HepG2 (cell line): ENCODE results near the gene CENPP. TPM values are rescaled to one million over a fixed set of nuclear protein-coding genes. Genes with fewer than 3 reads are reported as not detected.

ENCODE experiments used
- GPN1 ChIP-seq: sonication (generic); formaldehyde crosslinking; IDR thresholded peaks from 2 replicates; pipeline ENCODE4 v1.5.1; 2020; ENCODE audit warnings: missing genetic modification reagents, borderline replicate concordance
- HIVEP1 ChIP-seq: sonication (generic); formaldehyde crosslinking; IDR thresholded peaks from 2 replicates; pipeline ENCODE4 v1.4.0; 2020; ENCODE audit warnings: mild to moderate bottlenecking, missing genetic modification reagents
- HNRNPH1 ChIP-seq: fragments of 200-400 bp; formaldehyde crosslinking; optimal IDR thresholded peaks from 2 replicates; pipeline ENCODE3; 2017; ENCODE audit warnings: mild to moderate bottlenecking, low read depth, low read length
- MED13 ChIP-seq: sonication (generic); formaldehyde crosslinking; IDR thresholded peaks from 2 replicates; pipeline ENCODE4 v1.5.0; 2020; ENCODE audit warnings: missing genetic modification reagents
- NCOA2 ChIP-seq: sonication (generic); formaldehyde crosslinking; IDR thresholded peaks from 2 replicates; pipeline ENCODE4 v1.8.0; 2022; ENCODE audit warnings: inconsistent platforms
- NFRKB ChIP-seq: fragments of 450-650 bp; IDR thresholded peaks from 2 replicates; pipeline ENCODE4 v1.6.1; 2017
- PHF5A ChIP-seq: IDR thresholded peaks from one replicate; pipeline ENCODE4 v1.6.1; 2018; ENCODE audit warnings: low read depth, missing genetic modification reagents; ENCODE audit not compliant: unreplicated experiment
- TEAD2 ChIP-seq: sonication (generic); formaldehyde crosslinking; IDR thresholded peaks from 2 replicates; pipeline ENCODE4 v1.9.0; 2021; ENCODE audit warnings: missing genetic modification reagents
- ZBTB20 ChIP-seq: sonication (generic); formaldehyde crosslinking; IDR thresholded peaks from 2 replicates; pipeline ENCODE4 v1.8.1; 2023; ENCODE audit warnings: missing genetic modification reagents, low read depth, mild to moderate bottlenecking, borderline replicate concordance
- ZBTB3 ChIP-seq: sonication (generic); formaldehyde crosslinking; IDR thresholded peaks from 2 replicates; pipeline ENCODE4 v1.4.0; 2020; ENCODE audit warnings: low read depth, mild to moderate bottlenecking, moderate library complexity, missing genetic modification reagents, borderline replicate concordance
- ZFYVE20 ChIP-seq: sonication (generic); formaldehyde crosslinking; IDR thresholded peaks from 2 replicates; pipeline ENCODE4 v1.8.0; 2023; ENCODE audit warnings: low read depth, mild to moderate bottlenecking, moderate library complexity, missing genetic modification reagents, borderline replicate concordance
- ZNF234 ChIP-seq: sonication (generic); formaldehyde crosslinking; conservative IDR thresholded peaks from 2 replicates; pipeline ENCODE4 v1.5.1; 2020; ENCODE audit warnings: mild to moderate bottlenecking, missing genetic modification reagents
- ZNF430 ChIP-seq: sonication (generic); formaldehyde crosslinking; IDR thresholded peaks from 2 replicates; pipeline ENCODE4 v1.9.0; 2021; ENCODE audit warnings: mild to moderate bottlenecking, missing genetic modification reagents
- ZNF552 ChIP-seq: sonication (generic); formaldehyde crosslinking; IDR thresholded peaks from 2 replicates; pipeline ENCODE4 v1.9.0; 2022; ENCODE audit warnings: missing genetic modification reagents, mild to moderate bottlenecking, borderline replicate concordance
- ZNF615 ChIP-seq: sonication (generic); formaldehyde crosslinking; IDR thresholded peaks from 2 replicates; pipeline ENCODE4 v1.5.0; 2020; ENCODE audit warnings: mild to moderate bottlenecking, missing genetic modification reagents, borderline replicate concordance
- ZNF816 ChIP-seq: sonication (generic); formaldehyde crosslinking; IDR thresholded peaks from 2 replicates; pipeline ENCODE4 v1.8.0; 2022; ENCODE audit warnings: missing genetic modification reagents, mild to moderate bottlenecking, borderline replicate concordance
- ZSCAN22 ChIP-seq: sonication (generic); formaldehyde crosslinking; IDR thresholded peaks from 2 replicates; pipeline ENCODE4 v1.4.0; 2020; ENCODE audit warnings: mild to moderate bottlenecking, missing genetic modification reagents
- ZSCAN25 ChIP-seq: sonication (generic); formaldehyde crosslinking; IDR thresholded peaks from 2 replicates; pipeline ENCODE4 v1.8.0; 2022; ENCODE audit warnings: mild to moderate bottlenecking, missing genetic modification reagents
- polyA plus RNA-seq, 8 experiments: library from polyadenylated mRNA; depleted of rRNA in 3 of 8; stranded (reverse) in 7 of 8; unstranded in 1 of 8; fragments of >200 nt; fragmentation: Illumina TruSeq in 4 of 8; extraction: Trizol in 4 of 8; gene quantifications; 2 replicates each; pipeline versions ENCODE4 v1.2.1 to v1.2.3, GENCODE V29; 2011 to 2016; ENCODE audit warnings: low read depth in 4 of 8, missing spikeins in 1 of 8, mixed read lengths in 1 of 8; ENCODE audit not compliant: insufficient read depth in 1 of 8
- total RNA-seq, 5 experiments: library from RNA; depleted of rRNA; stranded (reverse); fragments of >200 nt; fragmentation: Illumina TruSeq; extraction: Trizol; gene quantifications; 2 replicates each; pipeline ENCODE4 v1.2.3, GENCODE V29; 2016; ENCODE audit warnings: low read depth in 1 of 5
- TF ChIP-seq, protein P1 (sequence below): conservative IDR thresholded peaks from 2 replicates; pipeline ENCODE4 v1.6.1; 2018; ENCODE audit warnings: missing genetic modification reagents
- TF ChIP-seq, protein P2 (sequence below): sonication (generic); formaldehyde crosslinking; IDR thresholded peaks from 2 replicates; pipeline ENCODE4 v1.4.0; 2020; ENCODE audit warnings: missing genetic modification reagents, borderline replicate concordance
- TF ChIP-seq, protein P3 (sequence below): sonication (generic); formaldehyde crosslinking; IDR thresholded peaks from 2 replicates; pipeline ENCODE4 v1.4.0; 2020; ENCODE audit warnings: mild to moderate bottlenecking, low read depth, missing genetic modification reagents
- TF ChIP-seq, protein P4 (sequence below): sonication (generic); formaldehyde crosslinking; IDR thresholded peaks from 2 replicates; pipeline ENCODE4 v1.8.0; 2022; ENCODE audit warnings: mild to moderate bottlenecking, missing genetic modification reagents, moderate library complexity

Gene CENPP
- total and polyA plus RNA-seq, 2 of the 13 experiments (the other 11 are each of a cell fraction or from before 2014, with no cell fraction given), result 2.0 to 11.4 TPM

DNA sequence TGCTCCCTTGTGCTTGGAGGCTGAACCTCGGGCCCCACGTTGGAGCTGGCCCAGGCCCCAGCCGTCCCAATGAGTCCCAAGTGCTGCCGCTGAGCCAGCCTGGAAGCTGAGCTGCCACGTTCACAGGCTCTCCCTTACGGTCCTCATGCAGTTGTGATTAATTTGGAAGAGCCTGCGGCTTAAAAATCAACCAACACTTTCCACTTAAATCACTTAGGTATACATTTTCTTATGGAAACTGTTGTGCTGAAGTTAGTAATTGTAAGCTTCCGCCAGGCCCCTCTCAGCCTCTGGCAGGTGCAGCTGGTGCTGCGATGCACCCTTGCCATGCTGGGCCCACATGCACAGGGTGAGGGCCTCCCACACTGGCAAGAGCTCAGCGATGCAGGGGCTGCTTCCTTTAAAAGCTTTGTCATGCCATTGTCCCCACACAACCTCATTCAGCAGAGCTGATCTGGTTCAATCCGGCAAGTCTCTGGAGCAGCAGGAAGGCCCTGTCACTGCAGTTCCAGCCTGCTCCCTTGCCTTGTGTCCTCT is 283.2 kb downstream of the CENPP start (continued):
- TF ChIP-seq ZNF552 (CRISPR knock-in tag) (no peak), HNRNPH1 (no peak), NFRKB (no peak), ZFYVE20 (CRISPR knock-in tag) (no peak), GPN1 (CRISPR knock-in tag) (no peak), PHF5A (CRISPR knock-in tag) (no peak), MED13 (CRISPR knock-in tag) (no peak), ZSCAN22 (no peak), ZBTB20 (CRISPR knock-in tag) (no peak), NCOA2 (CRISPR knock-in tag) (no peak), TEAD2 (CRISPR knock-in tag) (no peak), ZBTB3 (CRISPR knock-in tag) (no peak), HIVEP1 (CRISPR knock-in tag) (no peak), ZNF430 (CRISPR knock-in tag) (no peak), ZSCAN25 (CRISPR knock-in tag) (no peak), ZNF615 (CRISPR knock-in tag) (no peak), ZNF234 (CRISPR knock-in tag) (no peak), ZNF816 (CRISPR knock-in tag) (no peak)
- TF ChIP-seq, protein P1, sequence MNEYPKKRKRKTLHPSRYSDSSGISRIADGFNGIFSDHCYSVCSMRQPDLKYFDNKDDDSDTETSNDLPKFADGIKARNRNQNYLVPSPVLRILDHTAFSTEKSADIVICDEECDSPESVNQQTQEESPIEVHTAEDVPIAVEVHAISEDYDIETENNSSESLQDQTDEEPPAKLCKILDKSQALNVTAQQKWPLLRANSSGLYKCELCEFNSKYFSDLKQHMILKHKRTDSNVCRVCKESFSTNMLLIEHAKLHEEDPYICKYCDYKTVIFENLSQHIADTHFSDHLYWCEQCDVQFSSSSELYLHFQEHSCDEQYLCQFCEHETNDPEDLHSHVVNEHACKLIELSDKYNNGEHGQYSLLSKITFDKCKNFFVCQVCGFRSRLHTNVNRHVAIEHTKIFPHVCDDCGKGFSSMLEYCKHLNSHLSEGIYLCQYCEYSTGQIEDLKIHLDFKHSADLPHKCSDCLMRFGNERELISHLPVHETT, result no peak
- TF ChIP-seq, protein P2, sequence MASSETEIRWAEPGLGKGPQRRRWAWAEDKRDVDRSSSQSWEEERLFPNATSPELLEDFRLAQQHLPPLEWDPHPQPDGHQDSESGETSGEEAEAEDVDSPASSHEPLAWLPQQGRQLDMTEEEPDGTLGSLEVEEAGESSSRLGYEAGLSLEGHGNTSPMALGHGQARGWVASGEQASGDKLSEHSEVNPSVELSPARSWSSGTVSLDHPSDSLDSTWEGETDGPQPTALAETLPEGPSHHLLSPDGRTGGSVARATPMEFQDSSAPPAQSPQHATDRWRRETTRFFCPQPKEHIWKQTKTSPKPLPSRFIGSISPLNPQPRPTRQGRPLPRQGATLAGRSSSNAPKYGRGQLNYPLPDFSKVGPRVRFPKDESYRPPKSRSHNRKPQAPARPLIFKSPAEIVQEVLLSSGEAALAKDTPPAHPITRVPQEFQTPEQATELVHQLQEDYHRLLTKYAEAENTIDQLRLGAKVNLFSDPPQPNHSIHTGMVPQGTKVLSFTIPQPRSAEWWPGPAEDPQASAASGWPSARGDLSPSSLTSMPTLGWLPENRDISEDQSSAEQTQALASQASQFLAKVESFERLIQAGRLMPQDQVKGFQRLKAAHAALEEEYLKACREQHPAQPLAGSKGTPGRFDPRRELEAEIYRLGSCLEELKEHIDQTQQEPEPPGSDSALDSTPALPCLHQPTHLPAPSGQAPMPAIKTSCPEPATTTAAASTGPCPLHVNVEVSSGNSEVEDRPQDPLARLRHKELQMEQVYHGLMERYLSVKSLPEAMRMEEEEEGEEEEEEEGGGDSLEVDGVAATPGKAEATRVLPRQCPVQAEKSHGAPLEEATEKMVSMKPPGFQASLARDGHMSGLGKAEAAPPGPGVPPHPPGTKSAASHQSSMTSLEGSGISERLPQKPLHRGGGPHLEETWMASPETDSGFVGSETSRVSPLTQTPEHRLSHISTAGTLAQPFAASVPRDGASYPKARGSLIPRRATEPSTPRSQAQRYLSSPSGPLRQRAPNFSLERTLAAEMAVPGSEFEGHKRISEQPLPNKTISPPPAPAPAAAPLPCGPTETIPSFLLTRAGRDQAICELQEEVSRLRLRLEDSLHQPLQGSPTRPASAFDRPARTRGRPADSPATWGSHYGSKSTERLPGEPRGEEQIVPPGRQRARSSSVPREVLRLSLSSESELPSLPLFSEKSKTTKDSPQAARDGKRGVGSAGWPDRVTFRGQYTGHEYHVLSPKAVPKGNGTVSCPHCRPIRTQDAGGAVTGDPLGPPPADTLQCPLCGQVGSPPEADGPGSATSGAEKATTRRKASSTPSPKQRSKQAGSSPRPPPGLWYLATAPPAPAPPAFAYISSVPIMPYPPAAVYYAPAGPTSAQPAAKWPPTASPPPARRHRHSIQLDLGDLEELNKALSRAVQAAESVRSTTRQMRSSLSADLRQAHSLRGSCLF (CRISPR knock-in tag), result no peak
- TF ChIP-seq, protein P3, sequence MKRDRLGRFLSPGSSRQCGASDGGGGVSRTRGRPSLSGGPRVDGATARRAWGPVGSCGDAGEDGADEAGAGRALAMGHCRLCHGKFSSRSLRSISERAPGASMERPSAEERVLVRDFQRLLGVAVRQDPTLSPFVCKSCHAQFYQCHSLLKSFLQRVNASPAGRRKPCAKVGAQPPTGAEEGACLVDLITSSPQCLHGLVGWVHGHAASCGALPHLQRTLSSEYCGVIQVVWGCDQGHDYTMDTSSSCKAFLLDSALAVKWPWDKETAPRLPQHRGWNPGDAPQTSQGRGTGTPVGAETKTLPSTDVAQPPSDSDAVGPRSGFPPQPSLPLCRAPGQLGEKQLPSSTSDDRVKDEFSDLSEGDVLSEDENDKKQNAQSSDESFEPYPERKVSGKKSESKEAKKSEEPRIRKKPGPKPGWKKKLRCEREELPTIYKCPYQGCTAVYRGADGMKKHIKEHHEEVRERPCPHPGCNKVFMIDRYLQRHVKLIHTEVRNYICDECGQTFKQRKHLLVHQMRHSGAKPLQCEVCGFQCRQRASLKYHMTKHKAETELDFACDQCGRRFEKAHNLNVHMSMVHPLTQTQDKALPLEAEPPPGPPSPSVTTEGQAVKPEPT (CRISPR knock-in tag), result no peak
- TF ChIP-seq, protein P4, sequence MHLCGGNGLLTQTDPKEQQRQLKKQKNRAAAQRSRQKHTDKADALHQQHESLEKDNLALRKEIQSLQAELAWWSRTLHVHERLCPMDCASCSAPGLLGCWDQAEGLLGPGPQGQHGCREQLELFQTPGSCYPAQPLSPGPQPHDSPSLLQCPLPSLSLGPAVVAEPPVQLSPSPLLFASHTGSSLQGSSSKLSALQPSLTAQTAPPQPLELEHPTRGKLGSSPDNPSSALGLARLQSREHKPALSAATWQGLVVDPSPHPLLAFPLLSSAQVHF (CRISPR knock-in tag), result no peak
